GM23248 (cell line): ENCODE data around the gene SYNGR2. TPM values are rescaled to one million over a fixed set of nuclear protein-coding genes. Genes with fewer than 3 reads are reported as not detected.
"Not testable (repeated sequence)": the region's sequence is repeated elsewhere in the genome, so short reads cannot be mapped to it uniquely, and the experiment has no call there.

Source experiments
- DNase-seq: peaks from one replicate; pipeline ENCODE4 v3.0.0-alpha.2; 2015
- H2AFZ ChIP-seq: fragments of 200-600 bp; sonication (generic); 2 replicates; pipeline ENCODE4 v1.6.1; 2016; ENCODE audit warnings: antibody characterized with exemption
- H3F3A ChIP-seq: fragments of 200-600 bp; sonication (generic); 2 replicates; pipeline ENCODE4 v1.6.1; 2016; ENCODE audit warnings: mild to moderate bottlenecking, antibody characterized with exemption, mixed run types; ENCODE audit not compliant: insufficient read depth
- H3K27ac ChIP-seq: fragments of 200-600 bp; sonication (generic); 2 replicates; pipeline ENCODE4 v1.5.1; 2016; ENCODE audit warnings: mild to moderate bottlenecking
- H3K27me3 ChIP-seq: fragments of 200-600 bp; sonication (generic); replicated peaks from 2 replicates; pipeline ENCODE4 v1.6.1; 2016; ENCODE audit warnings: mild to moderate bottlenecking; ENCODE audit not compliant: insufficient read depth
- H3K36me3 ChIP-seq: fragments of 200-600 bp; sonication (generic); 2 replicates; pipeline ENCODE4 v1.6.1; 2016; ENCODE audit warnings: low read depth, mild to moderate bottlenecking
- H3K4me1 ChIP-seq: fragments of 200-600 bp; sonication (generic); 2 replicates; pipeline ENCODE4 v1.6.1; 2016; ENCODE audit warnings: mild to moderate bottlenecking; ENCODE audit not compliant: insufficient read depth
- H3K4me2 ChIP-seq: fragments of 200-600 bp; sonication (generic); one replicate; pipeline ENCODE4 v1.6.1; 2016; ENCODE audit warnings: mild to moderate bottlenecking; ENCODE audit not compliant: unreplicated experiment
- H3K4me3 ChIP-seq: fragments of 200-600 bp; sonication (generic); 2 replicates; pipeline ENCODE4 v1.5.1; 2016; ENCODE audit warnings: mild to moderate bottlenecking
- H3K79me2 ChIP-seq: fragments of 200-600 bp; sonication (generic); 2 replicates; pipeline ENCODE4 v1.6.1; 2016; ENCODE audit warnings: mild to moderate bottlenecking; ENCODE audit not compliant: insufficient read depth
- H3K9ac ChIP-seq: fragments of 200-600 bp; sonication (generic); 2 replicates; pipeline ENCODE4 v1.6.1; 2016; ENCODE audit warnings: mild to moderate bottlenecking
- H3K9me2 ChIP-seq: fragments of 200-600 bp; sonication (generic); 2 replicates; pipeline ENCODE4 v1.6.1; 2016; ENCODE audit warnings: mixed run types, mild to moderate bottlenecking, moderate library complexity; ENCODE audit not compliant: insufficient read depth
- H3K9me3 ChIP-seq: fragments of 200-600 bp; sonication (generic); one replicate; pipeline ENCODE4 v1.6.1; 2017; ENCODE audit warnings: low read depth
- H4K20me1 ChIP-seq: fragments of 200-600 bp; sonication (generic); 2 replicates; pipeline ENCODE4 v1.6.0; 2016; ENCODE audit not compliant: insufficient read depth
- EZH2 ChIP-seq: fragments of 200-600 bp; sonication (generic); IDR thresholded peaks from 2 replicates; pipeline ENCODE4 v1.6.1; 2018; ENCODE audit warnings: antibody characterized with exemption, mild to moderate bottlenecking; ENCODE audit not compliant: insufficient read depth, poor library complexity, severe bottlenecking
- EZH2phosphoT487 ChIP-seq: fragments of 200-600 bp; sonication (generic); IDR thresholded peaks from 2 replicates; pipeline ENCODE4 v1.6.1; 2018; ENCODE audit warnings: antibody characterized with exemption, moderate library complexity, mild to moderate bottlenecking, low read depth; ENCODE audit not compliant: insufficient read depth
- WGBS, 2 experiments: methylation state at CpG; one replicate each; pipeline ENCODE4 v1.1.6; 2015 to 2017; ENCODE audit warnings: low lambda C conversion rate in 2 of 2, low coverage in 1 of 2; ENCODE audit errors: missing lambda C conversion rate in 2 of 2; 5-methylcytosine and 5-hydroxymethylcytosine counted together
- in situ Hi-C: fragments of 300-500 bp; cut with MboI; formaldehyde crosslinking; loops from 2 replicates; pipeline ENCODE4 v1.15.0; 2020
- polyA plus RNA-seq: library from polyadenylated mRNA; unstranded; fragments of >200 nt; fragmentation: Nextera tagmentation; extraction: Ambion mirVana; gene quantifications from 2 replicates; pipeline ENCODE4 v1.2.1, GENCODE V29; 2016
- total RNA-seq: library from RNA; depleted of rRNA; stranded (reverse); fragments of >200 nt; shearing (Covaris generic); gene quantifications from 2 replicates; pipeline ENCODE4 v1.2.3, GENCODE V29; 2014

The SYNGR2 gene
- total and polyA plus RNA-seq, 2 experiments from 2014 or later = 6.2 to 19.3 TPM

- in situ Hi-C loops = no loop called here
- TF ChIP-seq EZH2 (no peak), EZH2phosphoT487 (no peak)
These were observed 33.4 kb upstream of the SYNGR2 start for GRCh38 chr17:78134899-78135385.

GRCh38 chr17:78135858-78136500 is 32.4 kb upstream of the SYNGR2 start:
- H3K79me2 ChIP-seq = no peaks in the 10 kb centered on the region
- H3K9me3 ChIP-seq = no peaks in the 10 kb centered on the region
- no peak overlapping the region for H3K4me3 ChIP-seq
- H3K36me3 ChIP-seq = no peaks in the 10 kb centered on the region
- H3K9me2 ChIP-seq = no peaks in the 10 kb centered on the region
- no peaks in the 10 kb centered on the region for H3F3A ChIP-seq
- H3K4me1 ChIP-seq = no peaks in the 10 kb centered on the region
- H3K27ac ChIP-seq = no peak overlapping the region
- TF ChIP-seq EZH2phosphoT487 (no peak), EZH2 (no peak)
- in situ Hi-C loops = no loop called here
- no peak overlapping the region for H3K4me2 ChIP-seq
- no peak overlapping the region for H3K9ac ChIP-seq
- no peaks in the 10 kb centered on the region for H4K20me1 ChIP-seq
- 83% methylated on average over 9 of the region's 9 CpGs for WGBS, 2 experiments
- H2AFZ ChIP-seq = no peak overlapping the region
- peaks cover 22% of the 10 kb centered on the region for H3K27me3 ChIP-seq
- no peak for DNase-seq

More at GRCh38 chr17:78134899-78135385, 33.4 kb upstream of the SYNGR2 start:
- H3K36me3 ChIP-seq = no peaks in the 10 kb centered on the region
- no peak overlapping the region for H3K4me2 ChIP-seq
- 40 to 41% methylated on average over 9 of the region's 9 CpGs for WGBS, 2 experiments
- no peak overlapping the region for H3K9ac ChIP-seq
- no peaks in the 10 kb centered on the region for H3K9me2 ChIP-seq
- no peak overlapping the region for H3K4me3 ChIP-seq
- no peaks in the 10 kb centered on the region for H3K9me3 ChIP-seq
- H3K27me3 ChIP-seq = peaks cover 22% of the 10 kb centered on the region
- no peaks in the 10 kb centered on the region for H4K20me1 ChIP-seq
- H3K79me2 ChIP-seq = no peaks in the 10 kb centered on the region
- no peak overlapping the region for H2AFZ ChIP-seq
- no peaks in the 10 kb centered on the region; the same call in 1 of the 2 replicates for H3F3A ChIP-seq
- H3K4me1 ChIP-seq = no peaks in the 10 kb centered on the region
- no peak for DNase-seq
- no peak overlapping the region for H3K27ac ChIP-seq

GRCh38 chr17:78137392-78138203 is 30.8 kb upstream of the SYNGR2 start:
- Histone ChIP-seq H3K4me3 (no peak overlapping the region), H3K4me1 (no peaks in the 10 kb centered on the region), H3K27me3 (peaks cover 12% of the 10 kb centered on the region; the same call in 1 of the 2 replicates), H3K9me3 (no peaks in the 10 kb centered on the region), H3K27ac (no peak overlapping the region), H3F3A (no peaks in the 10 kb centered on the region), H3K79me2 (no peaks in the 10 kb centered on the region), H2AFZ (no peak overlapping the region), H3K36me3 (no peaks in the 10 kb centered on the region), H4K20me1 (no peaks in the 10 kb centered on the region), H3K9ac (no peak overlapping the region), H3K9me2 (no peaks in the 10 kb centered on the region), H3K4me2 (no peak overlapping the region)
- 62 to 65% methylated on average over 26 of the region's 26 CpGs for WGBS, 2 experiments
- in situ Hi-C loops = no loop called here
- TF ChIP-seq EZH2 (no peak), EZH2phosphoT487 (no peak)
- no peak for DNase-seq

GRCh38 chr17:78138204-78139060 is 29.9 kb upstream of the SYNGR2 start:
- Histone ChIP-seq H3K36me3 (no peaks in the 10 kb centered on the region), H3K79me2 (no peaks in the 10 kb centered on the region), H3K4me3 (no peak overlapping the region), H4K20me1 (no peaks in the 10 kb centered on the region), H3K27me3 (0 out of 2 replicates have a peak, but pooled peaks cover 6% of the 10 kb centered on the region), H3K9me2 (no peaks in the 10 kb centered on the region), H3K4me1 (no peaks in the 10 kb centered on the region), H3K27ac (no peak overlapping the region), H3K9me3 (no peaks in the 10 kb centered on the region), H3F3A (no peaks in the 10 kb centered on the region), H3K9ac (no peak overlapping the region), H2AFZ (no peak overlapping the region), H3K4me2 (no peak overlapping the region)
- no peak for DNase-seq
- in situ Hi-C loops = no loop called here
- TF ChIP-seq EZH2 (no peak), EZH2phosphoT487 (no peak)
- WGBS, 2 experiments = 64 to 83% methylated on average over 14 to 17 of the region's 17 CpGs

- H3K79me2 ChIP-seq, H4K20me1 ChIP-seq, H3K36me3 ChIP-seq, H3K9me3 ChIP-seq, H3K9me2 ChIP-seq, H3K4me3 ChIP-seq, in situ Hi-C loops, H3F3A ChIP-seq, H2AFZ ChIP-seq, H3K4me1 ChIP-seq, H3K27me3 ChIP-seq, H3K27ac ChIP-seq, H3K4me2 ChIP-seq, H3K9ac ChIP-seq, DNase-seq: not testable (repeated sequence)
- 84 to 85% methylated on average over 12 of the region's 12 CpGs for WGBS, 2 experiments
These were observed 28.6 kb upstream of the SYNGR2 start for GRCh38 chr17:78139861-78140168.
